Superior temporal gyrus (tissue), 1 donor: Measurements from ENCODE around the gene ZNF10.

ENCODE experiments used
- DNase-seq: peaks from one replicate; pipeline ENCODE4 v3.0.0-alpha.2; 2016; ENCODE audit errors: extremely low spot score

Gene ZNF10

GRCh38 chr12:133201888-133202287 lies 71.5 kb downstream of the ZNF10 start:
- DNase-seq = no peak

DNA sequence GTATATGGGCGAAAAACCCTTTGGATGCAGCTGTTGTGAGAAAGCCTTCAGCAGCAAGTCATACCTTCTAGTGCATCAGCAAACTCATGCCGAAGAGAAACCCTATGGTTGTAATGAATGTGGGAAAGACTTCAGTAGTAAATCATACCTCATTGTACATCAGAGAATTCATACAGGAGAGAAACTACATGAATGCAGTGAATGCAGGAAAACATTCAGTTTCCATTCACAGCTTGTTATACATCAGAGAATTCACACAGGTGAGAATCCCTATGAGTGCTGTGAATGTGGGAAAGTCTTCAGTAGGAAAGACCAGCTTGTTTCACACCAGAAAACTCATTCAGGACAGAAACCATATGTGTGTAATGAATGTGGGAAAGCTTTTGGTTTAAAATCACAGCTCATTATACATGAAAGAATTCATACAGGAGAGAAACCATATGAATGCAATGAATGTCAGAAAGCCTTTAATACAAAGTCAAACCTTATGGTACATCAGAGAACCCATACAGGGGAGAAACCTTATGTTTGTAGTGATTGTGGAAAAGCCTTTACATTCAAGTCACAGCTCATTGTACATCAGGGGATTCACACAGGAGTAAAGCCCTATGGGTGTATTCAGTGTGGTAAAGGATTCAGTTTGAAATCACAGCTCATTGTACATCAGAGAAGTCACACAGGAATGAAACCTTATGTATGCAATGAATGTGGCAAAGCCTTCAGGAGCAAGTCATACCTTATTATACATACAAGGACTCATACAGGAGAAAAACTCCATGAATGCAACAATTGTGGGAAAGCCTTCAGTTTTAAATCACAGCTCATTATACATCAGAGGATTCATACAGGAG lies 72.3 kb downstream of the ZNF10 start:
- DNase-seq = no peak

- DNase-seq = no peak
These were observed 73.2 kb downstream of the ZNF10 start for GRCh38 chr12:133203344-133204263.

- DNase-seq = no peak
These were observed 73.8 kb downstream of the ZNF10 start for GRCh38 chr12:133204264-133204603.

DNA sequence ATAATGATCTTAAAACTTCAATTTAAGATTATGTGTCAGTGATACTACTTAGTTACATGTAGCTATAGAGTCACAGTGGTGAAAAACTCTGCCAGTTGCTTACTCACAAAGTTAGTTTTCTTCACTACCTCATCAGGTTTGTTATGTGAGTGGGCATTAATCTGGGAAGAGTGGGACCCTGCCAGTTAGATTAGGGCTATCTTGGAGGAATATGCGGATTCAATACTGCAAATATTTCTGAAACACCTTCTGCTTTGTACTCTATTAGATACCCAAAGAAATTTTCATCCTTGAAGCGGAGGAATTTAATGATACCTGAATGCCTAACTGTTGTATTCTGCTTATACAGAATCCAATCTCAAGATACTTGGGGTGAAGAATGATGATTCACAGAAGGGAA lies 76.0 kb downstream of the ZNF10 start:
- no peak for DNase-seq
